ENCODE data around the gene OR14C36.

OR14C36 gene

GRCh38 chr1:248359415-248359814 is 10.8 kb downstream of the OR14C36 start:
- TF ChIP-seq, protein P1, sequence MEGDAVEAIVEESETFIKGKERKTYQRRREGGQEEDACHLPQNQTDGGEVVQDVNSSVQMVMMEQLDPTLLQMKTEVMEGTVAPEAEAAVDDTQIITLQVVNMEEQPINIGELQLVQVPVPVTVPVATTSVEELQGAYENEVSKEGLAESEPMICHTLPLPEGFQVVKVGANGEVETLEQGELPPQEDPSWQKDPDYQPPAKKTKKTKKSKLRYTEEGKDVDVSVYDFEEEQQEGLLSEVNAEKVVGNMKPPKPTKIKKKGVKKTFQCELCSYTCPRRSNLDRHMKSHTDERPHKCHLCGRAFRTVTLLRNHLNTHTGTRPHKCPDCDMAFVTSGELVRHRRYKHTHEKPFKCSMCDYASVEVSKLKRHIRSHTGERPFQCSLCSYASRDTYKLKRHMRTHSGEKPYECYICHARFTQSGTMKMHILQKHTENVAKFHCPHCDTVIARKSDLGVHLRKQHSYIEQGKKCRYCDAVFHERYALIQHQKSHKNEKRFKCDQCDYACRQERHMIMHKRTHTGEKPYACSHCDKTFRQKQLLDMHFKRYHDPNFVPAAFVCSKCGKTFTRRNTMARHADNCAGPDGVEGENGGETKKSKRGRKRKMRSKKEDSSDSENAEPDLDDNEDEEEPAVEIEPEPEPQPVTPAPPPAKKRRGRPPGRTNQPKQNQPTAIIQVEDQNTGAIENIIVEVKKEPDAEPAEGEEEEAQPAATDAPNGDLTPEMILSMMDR (conservative IDR thresholded peaks at IDR 0.05): no peak
- no peak for TF ChIP-seq ZFX (IDR thresholded peaks at IDR 0.05)
- no peak overlapping the region for H3K27ac ChIP-seq

DNA sequence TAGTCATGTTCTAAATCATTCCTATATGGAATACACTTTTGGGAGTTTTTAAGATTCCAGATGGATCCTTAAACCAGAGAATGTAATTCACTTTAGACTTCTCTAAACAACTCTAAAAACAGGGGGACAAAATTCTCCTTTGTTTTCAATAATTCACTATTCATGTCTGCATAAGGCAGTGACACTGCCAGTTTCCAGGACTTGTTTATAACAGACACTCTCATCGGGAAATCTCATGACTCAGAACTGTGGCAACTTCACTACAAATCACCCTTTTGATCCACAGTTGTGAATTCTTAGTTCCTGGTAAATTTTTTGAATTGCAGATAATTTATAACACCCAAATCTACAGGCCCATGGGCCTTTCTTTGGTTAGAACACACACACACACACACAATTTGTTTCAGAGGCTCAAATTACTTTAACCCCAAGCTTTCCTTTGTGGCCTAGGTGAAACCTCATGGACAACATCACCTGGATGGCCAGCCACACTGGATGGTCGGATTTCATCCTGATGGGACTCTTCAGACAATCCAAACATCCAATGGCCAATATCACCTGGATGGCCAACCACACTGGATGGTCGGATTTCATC is 12.6 kb downstream of the OR14C36 start, which contains the start of gene OR2T4:
Gene OR2T4, plus strand, starts transcription at position 545 of the 595 bp plus-strand sequence. Its CDS starts 0 bp downstream, at position 545.
- no peak for TF ChIP-seq ZFX (IDR thresholded peaks at IDR 0.05)
- TF ChIP-seq, protein P1 (conservative IDR thresholded peaks at IDR 0.05): no peak
- H3K27ac ChIP-seq: no peak within 1 kb of the TSS

- TF ChIP-seq ZFX (IDR thresholded peaks at IDR 0.05): no peak
- TF ChIP-seq, protein P1 (conservative IDR thresholded peaks at IDR 0.05): no peak
- H3K27ac ChIP-seq: no peak overlapping the region
Measured at GRCh38 chr1:248366609-248367008, 18.0 kb downstream of the OR14C36 start.

GRCh38 chr1:248372394-248372793 is 23.8 kb downstream of the OR14C36 start:
- no peak overlapping the region for H3K27ac ChIP-seq

GRCh38 chr1:248373761-248374160 is 25.2 kb downstream of the OR14C36 start:
- H3K27ac ChIP-seq: no peak overlapping the region
- TF ChIP-seq, protein P1 (conservative IDR thresholded peaks at IDR 0.05): no peak
- TF ChIP-seq ZFX (IDR thresholded peaks at IDR 0.05): no peak

More at GRCh38 chr1:248372394-248372793, 23.8 kb downstream of the OR14C36 start:
- TF ChIP-seq, protein P1 (conservative IDR thresholded peaks at IDR 0.05): no peak
- no peak for TF ChIP-seq ZFX (IDR thresholded peaks at IDR 0.05)

DNA sequence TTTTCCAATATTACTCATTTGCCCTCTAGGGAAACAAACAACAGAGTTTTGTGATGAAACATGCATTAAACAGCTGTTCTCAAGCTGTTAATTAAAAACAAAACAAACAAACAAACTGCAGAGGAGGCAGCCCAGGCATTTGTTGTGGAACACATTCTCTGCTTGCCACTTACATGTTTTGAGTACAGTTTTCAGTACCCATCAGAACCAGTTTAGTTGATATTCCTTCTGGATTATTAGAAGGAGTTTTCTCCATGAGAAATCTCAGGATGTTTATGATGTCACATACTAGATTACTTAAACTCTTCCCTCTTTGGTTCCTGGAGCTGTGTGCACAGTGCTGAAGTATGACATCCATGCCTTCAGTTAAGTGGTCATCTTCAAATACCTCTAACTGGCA is 26.9 kb downstream of the OR14C36 start, which contains the start of gene OR2T6:
Gene OR2T6, plus strand, starts transcription at position 301 of the 400 bp plus-strand sequence. CDS start 11,863 bp downstream, outside the sequence.
- TF ChIP-seq ZFX (IDR thresholded peaks at IDR 0.05): no peak
- TF ChIP-seq, protein P1 (conservative IDR thresholded peaks at IDR 0.05): no peak
- no peak within 1 kb of the TSS for H3K27ac ChIP-seq

DNA sequence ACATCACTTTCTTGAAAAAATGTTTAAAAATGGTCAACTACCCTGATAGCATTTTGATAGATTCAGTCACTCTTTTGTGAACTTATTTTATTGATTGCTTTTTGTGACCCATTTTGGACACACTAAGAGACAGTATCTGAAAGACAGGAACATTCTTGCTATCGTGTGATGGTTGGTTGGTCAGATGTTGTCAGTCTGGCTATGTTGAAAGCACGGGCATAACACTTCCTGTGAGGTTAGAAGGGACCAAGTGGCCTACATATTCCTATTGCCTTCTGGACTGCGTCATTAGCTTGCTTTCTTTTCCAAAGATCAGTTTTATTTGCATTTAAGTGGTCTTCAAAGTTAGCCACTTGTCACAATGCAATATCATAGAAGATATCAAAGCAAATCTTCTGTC is 28.3 kb downstream of the OR14C36 start:
- no peak overlapping the region for H3K27ac ChIP-seq
- TF ChIP-seq, protein P1 (conservative IDR thresholded peaks at IDR 0.05): no peak
- TF ChIP-seq ZFX (IDR thresholded peaks at IDR 0.05): no peak

Data from C4-2B (cell line).